ENCODE results near the gene PAPPA.

Gene PAPPA

DNA sequence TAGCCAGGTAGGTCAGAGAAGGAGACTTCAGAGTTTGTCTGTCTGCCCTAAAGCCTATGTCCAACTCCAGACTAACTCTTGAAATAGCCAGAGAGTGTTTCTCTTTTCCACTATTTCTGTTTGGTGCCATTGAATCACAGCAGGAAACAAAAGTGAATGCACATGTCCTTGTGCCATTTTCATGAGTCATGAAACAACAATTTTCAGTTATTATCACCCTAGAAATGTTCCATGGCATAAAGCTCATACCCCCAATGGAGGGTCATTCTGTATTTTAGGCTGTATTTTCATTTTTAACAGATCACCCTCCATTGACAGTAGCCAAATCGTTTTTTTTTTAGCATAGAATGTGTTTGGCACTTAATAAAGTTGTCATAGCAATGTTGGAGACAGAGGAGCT lies 124.7 kb downstream of the PAPPA start:
- no peak for DNase-seq

DNA sequence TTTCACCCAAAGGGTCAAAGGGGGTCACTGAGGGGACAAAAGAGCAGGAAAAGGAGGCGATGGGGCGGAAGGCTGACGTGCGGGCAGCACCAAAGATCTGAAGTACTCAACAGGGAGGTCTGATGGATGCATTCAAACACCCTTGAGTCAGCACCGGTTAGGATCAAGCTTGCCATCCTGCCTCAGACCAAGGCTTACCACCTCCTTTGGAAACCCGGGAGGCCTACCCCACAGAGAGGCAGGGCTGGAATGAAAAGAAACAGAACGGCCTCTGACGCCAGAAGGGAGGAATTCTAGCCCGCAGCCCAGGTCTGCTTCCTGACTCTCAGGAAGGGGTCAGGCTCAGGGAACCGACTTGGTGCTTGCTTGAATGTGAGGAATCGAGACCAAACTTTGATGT lies 125.6 kb downstream of the PAPPA start:
- no peak for DNase-seq

DNA sequence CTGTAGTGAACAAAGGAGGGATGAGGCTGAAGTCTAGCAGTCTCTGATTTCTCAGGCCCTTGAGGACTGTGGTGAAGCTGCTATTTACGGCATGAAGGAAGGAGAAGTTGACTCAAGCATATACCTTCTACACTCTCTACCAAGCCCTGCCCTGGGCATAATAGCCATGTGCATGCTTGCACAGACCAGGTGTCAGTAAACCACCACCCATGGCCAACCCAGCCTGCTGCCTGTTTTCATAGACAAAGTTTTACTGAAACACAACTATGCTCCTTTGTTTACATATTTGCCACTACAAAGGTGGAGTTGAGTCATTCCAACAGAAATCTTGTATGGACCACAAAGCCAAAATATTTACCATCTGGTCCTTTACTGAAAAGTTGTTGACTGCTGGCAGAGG lies 126.9 kb downstream of the PAPPA start:
- DNase-seq: no peak

DNA sequence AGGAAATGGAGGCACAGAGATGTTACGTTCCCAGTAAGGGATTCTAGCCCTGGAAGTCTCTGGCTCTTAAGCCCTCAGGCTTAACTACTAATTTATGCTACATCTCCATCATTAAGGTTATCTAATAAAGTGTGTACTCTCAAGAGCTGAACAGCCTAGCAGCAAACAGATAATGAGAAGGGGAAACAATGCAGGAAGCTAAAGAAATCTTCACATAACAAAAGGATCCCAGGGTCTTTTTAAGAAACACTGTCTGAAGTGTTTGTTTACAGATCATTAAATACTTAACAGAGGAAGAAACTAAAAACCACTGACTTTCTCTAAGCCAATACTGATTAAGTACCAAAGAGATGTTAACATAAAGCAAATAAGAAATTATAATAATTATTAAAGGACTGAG lies 129.0 kb downstream of the PAPPA start:
- no peak for DNase-seq

DNA sequence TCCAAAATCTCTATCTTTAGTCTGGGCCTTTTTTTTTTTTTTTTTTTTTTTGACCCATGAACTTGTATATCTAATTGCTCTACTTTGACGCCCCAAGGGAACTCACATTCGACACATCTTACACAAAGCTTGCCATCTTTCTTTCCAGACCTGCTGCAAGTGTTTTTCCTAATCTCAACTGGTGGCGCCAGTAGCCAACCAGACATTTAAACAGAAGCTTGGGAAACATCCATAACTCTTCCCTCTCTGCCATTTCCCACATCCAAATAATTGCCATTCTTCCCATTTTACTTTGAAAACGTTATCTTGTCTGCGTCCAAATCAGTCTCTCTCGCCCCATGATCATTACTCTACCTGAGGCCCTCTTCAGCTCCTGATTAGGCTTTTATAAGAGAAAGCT lies 130.9 kb downstream of the PAPPA start:
- no peak for DNase-seq

DNA sequence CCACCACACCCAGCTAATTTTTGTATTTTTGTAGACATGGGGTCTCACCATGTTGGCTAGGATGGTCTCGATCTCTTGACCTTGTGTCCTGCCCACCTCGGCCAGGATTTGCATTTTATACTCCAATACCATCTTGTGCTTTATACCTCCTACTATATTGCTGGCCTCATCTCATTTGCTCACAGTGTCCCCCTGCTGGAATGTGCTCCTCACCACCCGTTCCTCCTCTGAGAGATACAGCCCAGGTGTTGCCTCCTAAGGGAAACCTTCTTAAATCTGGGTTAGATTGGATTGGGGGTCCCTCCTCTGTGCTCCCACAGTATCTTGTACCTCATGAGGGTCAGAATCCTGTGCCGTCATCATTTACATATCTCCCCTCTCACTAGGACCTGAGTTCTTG lies 131.7 kb downstream of the PAPPA start:
- no peak for DNase-seq

DNA sequence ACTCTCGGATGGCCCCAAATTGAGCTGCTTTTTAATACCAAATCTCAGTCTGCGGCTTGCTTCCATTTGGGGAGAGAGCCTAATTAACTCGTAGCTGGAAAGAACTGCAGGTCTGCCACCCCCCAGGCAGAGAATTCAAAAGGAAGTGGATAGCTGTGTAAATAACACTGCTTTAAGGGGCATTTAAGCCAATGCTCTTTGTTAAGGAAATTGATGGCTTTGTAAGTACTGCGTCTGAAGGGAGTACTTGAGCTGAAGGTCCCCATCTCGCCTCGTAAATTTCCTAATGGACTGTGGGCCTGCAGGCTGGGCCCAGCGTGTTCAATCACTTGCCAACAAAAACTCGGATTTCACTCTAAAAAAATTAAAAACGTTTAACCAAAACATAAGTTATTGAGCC lies 132.7 kb downstream of the PAPPA start:
- peak; percentile 89 for DNase-seq

DNA sequence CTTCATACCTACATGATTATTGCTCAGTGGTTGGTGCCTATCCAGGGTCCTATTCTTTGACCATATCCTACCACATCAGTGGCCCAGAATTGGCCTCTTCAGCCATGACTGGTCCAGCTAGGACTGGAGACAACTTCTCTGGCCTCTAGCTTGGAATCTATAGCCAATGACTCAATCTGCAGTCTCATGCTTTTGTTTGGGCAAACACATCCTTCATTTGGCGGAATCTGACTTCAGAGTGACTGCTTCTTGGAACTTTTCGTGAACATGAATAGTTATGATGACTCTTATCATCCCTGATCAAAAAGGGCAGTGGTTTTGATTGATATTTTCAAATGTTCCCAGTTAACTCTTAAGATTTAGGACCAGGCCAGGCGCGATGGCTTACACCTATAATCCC lies 134.1 kb downstream of the PAPPA start:
- no peak for DNase-seq

DNA sequence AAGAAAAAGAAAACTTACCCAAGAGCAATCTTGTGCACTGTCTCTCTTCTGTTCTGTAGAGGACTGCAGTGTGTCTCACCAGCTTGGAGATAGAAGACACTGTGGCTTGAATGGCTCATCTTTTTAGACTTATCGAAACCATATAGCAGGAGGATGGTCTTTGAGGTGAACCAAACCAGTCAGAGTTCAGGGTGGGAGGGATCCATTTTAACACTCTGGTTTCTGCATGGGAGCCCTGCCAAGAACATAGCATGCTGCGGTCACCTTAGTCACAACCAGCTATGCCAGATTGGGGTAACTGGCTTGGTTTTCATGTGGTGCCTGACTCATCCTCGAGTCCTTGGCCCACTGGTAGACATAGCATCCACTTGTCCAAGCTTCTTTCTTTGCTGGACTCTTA lies 135.1 kb downstream of the PAPPA start:
- no peak for DNase-seq

DNA sequence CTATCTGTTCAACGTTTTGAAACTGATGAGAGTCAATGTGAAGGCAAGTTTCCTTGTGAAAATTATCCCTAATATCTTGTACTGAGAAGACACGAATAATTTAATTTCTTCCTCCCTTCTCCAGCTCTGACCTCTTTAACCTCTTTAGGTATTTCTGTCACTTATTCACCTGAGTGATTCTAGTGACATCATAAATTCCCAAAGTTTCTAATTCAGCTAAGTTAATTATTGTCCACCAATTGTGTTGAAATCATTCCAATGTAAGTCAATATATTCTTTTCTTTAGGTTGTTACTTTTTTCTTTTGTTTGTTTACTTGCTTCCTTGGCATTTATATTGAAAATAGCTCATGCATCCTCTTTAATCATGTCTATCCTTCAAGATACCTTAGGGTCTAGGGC lies 143.8 kb downstream of the PAPPA start:
- DNase-seq: no peak

DNA sequence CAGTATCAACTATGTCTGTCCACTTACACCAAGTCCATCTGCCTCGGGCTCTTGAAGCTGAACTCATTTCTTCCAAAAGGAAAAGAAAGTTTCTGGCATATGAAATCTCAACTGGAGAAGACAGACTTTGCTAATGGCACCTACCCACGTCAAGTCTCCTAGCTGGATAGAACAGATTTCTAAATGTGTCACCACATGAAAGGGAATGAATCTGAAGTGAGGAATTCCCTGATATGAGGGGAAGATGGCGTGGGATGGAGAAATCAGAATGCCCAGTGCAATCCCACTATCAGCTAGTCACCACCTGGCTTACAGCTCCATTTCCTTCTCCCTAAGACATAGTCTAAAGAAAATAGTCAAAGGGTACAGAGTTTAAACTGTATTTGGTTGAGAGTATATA lies 144.7 kb downstream of the PAPPA start:
- DNase-seq: no peak

DNA sequence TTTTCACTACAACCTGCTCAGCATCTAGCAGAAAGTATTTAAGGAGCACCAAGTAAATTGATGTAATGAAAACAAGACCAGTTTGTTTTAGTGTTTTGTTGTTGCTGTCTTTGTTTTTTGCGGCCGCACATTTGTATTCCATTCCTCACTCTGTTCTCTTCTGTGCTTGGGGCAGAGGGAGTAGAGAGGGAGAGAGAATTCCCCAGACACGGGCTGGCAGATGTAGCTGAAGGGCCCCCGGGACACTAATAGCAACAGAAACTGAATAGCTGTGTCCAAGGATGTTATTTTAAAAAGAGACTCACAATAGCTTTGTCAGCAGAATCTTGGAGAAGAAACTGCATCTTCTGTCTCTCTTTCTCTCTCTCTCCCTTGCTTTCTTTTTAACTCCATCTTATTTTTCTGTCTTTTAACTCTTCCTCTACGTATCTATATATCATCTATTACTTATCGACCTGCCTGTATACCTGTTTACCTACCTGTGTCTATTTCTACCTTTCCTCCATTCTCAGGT lies 145.3 kb downstream of the PAPPA start:
- DNase-seq: no peak

DNA sequence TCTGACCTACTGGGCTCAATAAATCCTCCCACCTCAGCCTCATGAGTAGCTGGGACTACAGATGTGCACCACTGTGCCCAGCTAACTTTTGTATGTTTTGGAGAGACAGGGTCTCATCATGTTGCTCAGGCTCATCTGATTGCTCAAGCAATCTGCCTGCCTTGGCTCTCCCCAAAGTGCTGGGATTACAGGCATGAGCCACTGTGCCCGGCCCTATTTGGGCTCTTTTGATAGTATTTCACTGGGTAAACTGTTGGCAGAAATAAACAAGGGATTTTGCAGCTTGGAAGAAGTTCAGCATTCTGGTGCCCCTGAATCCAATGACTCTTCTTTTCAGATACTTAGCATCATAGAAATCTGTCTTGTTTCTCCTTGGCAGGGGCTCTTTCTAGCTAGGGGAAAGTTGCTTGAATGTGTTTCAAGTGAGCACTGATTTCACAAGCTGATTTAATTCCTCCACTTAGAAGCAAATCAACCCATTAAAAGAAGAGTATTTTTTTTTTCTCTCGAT lies 146.8 kb downstream of the PAPPA start:
- no peak for DNase-seq

DNA sequence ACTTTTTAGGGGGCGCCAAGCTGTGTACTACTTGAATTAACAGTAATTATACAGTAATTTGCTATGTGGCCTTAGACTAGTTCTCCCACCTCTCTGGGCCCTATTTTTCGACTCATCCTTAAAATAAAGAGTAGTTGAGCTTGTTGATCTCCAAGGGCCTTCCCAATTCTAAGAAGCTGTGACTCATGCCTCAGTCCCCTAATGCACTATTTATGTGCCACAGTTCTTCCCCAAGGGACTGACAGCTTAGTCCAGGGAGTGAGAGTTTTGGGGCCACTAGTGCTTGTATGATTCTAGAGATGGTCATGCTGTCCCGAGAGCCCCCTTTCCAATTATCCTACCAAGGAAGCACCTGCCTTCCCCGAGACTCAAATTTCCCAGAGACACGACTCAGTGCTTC lies 149.7 kb downstream of the PAPPA start:
- no peak for DNase-seq

DNA sequence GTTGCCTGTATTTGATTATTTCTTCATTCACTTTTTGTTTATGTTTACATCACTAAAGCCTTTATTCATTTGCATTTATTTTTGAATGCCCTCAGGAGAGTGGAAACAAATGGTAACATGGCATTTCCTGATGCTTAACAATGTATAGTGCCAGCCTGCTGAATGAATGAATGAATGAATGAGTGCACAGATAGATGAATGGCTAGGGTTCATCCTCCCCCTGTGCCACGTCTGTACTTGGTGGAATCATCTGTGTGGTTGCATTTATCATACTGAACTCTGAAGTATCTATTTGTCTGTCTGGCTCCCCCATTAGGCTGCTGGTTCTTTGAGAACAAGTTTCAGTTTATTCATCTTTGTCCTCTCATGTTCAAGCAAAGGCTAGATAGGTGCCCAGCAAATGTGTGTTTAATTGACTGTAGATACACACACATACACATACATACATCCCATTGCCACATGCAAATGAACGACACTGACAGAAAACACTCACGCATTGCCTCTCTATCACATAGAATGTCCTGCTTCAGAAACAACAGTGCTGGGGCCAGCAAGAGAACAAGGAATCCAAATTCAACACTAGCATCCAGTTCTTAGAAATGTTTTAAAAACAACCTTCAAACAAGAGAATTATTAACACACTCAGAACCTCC lies 150.4 kb downstream of the PAPPA start:
- DNase-seq: no peak

DNA sequence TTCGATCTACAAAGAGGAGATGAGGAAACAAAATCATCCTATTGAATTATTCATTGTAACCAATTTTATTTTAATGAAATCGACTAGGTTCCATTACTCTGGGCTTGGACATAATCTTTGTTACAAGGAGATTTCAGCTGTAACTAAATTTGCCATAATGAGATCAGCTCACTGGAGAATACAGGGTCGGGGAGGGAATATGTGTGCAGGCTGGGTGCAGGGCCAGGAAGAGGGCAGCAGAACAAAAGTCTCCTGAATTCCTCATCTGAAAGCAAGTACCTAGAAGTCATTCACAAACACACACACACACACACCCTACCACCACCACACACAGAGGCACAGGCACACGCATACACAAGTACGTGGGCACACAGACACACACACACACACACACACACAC lies 151.2 kb downstream of the PAPPA start:
- no peak for DNase-seq

DNA sequence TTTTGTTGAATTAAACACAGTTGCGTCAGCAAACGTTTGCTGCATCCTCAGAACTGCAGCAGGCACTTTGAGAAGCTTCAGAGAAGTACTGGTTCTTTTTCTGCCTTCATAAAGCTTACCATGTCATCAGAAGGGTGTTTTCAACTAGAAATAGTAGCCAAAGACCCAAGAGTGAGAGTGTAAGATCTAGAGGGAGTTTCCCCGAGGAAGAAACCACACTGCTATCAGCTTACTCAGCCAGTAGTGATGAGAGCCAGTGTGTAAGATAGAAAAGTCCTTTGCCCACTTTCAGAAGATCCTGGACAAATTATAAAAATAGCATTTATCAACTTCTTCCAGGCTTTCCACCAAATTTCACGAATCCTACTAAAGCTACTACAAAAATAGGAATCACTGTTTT lies 154.5 kb downstream of the PAPPA start:
- DNase-seq: no peak

DNA sequence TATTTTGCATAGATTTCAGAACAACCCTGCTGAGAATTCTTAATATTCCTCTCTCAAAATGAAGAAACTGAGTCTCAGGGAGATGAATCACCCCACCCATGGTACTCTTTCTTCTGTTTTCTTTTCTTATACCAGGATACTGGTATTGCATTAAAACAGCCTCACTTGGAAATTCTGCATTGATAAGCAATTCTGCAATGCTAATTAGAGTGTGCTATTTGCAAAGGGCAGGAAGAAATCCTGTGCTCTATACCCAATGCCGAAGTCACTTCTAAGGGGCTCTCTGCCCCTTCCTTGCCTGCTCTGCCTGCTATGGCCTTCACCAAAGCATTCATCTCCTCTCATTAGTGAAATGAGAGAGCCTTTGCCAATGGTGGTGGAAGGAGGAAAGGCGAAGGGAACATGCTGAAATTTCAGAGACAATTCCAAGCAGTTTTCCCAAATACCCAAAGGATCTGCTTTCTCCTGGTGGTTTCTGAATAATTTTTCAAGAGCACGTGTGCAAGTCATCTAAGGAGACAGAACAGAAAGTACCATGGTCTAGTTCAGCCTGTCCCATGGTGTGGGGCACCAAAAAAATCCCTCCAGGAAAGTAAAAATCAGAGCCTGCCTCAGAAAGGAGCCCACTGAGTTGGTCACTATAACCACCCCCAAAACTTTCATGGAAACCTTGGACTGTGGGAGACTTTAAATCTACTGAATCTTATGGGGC lies 156.5 kb downstream of the PAPPA start:
- no peak for DNase-seq

DNA sequence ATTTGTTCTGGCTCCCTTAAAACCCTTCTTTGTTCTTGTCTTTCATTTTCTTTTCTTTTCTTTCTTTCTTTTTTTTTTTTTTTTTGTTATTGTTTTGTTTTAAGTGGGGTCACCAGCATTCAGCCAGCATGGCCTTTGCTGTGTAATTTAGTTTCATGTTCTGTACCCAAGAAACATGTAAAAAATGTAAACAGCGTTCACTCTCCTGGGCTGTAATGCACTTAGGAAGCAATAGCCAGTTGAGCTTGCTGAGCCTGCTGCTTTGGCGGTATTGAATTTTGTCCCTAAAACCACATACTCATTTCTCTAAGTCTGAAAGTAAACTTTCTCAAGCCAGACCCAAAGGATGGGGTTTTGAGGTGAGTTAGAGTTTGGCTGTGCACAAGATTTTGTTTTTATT lies 158.6 kb downstream of the PAPPA start:
- DNase-seq: no peak

DNA sequence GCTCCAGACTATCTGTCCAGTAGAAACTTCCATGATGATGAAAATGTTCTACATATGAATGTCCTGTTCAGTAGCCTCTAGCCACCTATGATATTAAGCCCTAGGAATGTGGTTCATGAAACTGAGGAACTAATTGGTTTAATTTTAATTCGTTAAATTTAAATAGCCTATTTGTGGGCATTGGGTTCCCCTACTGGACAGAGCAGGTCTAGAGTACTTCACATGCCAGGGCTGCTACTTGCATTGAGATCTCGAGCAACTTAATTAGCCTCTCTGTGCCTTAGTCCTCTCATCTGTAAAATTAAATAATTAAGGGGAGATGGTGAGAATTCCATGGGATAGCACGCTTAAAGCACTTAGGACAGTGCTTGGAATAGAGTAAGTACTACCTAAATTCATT lies 160.0 kb downstream of the PAPPA start:
- no peak for DNase-seq

DNA sequence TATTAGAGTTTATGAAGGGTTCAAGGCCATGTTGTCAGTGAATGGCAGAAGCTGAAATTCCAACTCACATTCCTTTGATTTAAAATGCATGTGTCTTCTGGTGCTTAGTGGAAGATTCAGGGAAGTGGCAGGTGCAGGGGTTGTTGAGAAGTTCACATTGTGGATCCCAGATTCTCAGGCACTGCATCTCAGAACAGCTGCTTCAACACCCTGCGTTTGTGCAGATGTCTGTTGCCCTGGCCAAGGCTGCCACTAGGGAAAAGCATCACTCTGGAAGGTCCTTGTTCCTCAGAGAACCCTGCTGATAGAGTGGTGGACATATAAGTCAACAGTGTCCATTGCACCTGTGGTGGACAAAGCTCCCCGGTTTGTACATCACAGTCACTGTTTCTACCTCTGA lies 162.7 kb downstream of the PAPPA start:
- DNase-seq: no peak

DNA sequence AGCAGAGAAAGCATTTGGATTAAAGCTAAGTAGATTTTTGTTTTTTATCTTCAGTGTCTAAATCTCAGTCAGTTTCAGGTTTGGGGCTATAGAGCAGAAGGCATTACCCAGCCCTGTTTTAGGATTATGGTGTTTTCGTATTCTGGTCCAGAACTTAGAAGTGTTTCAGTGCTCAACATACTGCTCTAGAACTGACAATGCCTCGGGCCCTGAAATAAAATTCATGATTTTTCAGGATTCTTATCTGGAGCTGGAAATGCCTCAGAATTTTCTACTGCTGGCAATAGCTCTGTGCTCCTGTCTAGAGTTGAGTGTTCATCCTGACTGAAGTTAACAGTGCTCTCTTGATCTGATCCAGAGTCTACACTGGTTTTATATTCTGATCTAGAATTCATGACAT lies 163.9 kb downstream of the PAPPA start:
- DNase-seq: no peak

DNA sequence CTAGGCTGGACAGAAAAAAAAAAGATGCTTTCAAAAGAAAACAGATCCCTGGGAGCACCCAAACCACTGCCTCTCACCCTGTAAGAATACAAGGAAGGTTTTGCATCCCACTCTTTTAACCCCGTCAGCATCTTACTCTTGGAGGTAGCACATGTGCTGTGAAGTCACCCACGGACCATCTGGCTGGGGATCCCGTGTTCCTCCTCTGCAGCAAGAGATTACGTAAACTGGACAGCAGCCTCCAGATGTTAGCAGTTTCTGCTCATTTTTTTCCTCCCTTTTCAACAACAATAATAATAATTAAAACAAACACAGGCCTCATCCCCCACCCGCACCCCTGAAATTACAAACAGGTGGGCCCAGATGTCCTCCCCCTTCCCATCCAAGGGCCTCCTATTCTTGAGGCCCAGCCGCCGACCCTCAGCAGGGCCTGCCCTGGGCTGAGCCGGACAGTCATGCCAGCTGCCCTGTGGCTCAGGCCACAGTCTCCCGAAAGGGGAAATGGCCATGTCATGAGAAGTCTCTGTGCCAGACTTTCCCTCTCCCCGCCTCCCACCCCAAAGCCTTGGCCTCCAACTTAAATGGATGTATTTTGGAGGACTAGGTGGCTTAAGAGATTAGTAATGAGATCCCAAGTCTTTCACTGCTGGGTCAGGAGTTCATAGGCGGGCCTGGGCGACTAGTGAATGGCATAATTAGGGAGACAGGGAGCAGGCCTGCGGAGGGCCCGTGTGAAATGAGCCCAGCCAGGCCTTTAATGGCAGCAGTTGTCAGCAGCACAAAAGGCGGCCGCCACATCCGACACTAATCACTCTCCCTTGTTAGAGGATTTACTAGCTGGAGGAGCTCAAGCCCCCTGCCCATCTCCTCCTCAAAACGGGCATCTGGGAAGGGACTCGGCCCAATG lies 165.1 kb downstream of the PAPPA start:
- DNase-seq: peak; percentile 21

DNA sequence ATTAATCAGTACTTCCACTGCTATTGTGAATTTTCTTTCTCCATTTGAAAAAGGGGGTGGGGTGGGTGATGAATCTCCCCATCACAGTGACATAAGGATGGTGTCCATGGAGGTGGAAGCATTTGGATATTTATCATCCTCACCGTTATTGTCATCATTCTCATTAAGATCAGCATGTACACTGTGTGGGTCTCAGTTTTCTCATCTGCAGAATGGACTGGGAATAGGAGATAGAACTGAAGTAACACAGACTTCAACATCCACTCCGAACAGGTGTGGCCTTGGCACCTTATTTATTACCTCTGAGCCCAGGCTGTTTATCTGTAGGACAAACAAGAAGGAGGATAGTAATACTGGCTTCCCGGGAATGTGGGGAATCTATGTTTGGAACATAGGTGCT lies 165.9 kb downstream of the PAPPA start:
- DNase-seq: no peak
